ENCODE data around the gene RRAGD.

- TF ChIP-seq CTCF (IDR thresholded peaks at IDR 0.05) (no peak), POLR2A (IDR thresholded peaks at IDR 0.05) (no peak)
Observed at GRCh38 chr6:89346433-89346832, 65.6 kb downstream of the RRAGD start.
